Measurements from ENCODE around the gene GTF2F1.
"Not testable (repeated sequence)": the region's sequence is repeated elsewhere in the genome, so short reads cannot be mapped to it uniquely, and the experiment has no call there.

The GTF2F1 gene

GRCh38 chr19:6417713-6418561 lies 25.0 kb upstream of the GTF2F1 start:
- DNase-seq, result no peak

- DNase-seq, result no peak
These were observed 23.9 kb upstream of the GTF2F1 start for GRCh38 chr19:6416658-6417405.

GRCh38 chr19:6415591-6416190 lies 22.7 kb upstream of the GTF2F1 start:
- DNase-seq, result no peak

- DNase-seq, result no peak
These were observed 22.0 kb upstream of the GTF2F1 start for GRCh38 chr19:6414793-6415590.

GRCh38 chr19:6413721-6414643 lies 21.0 kb upstream of the GTF2F1 start:
- no peak for DNase-seq

- no peak for DNase-seq
These were observed 20.3 kb upstream of the GTF2F1 start for GRCh38 chr19:6413291-6413690.

GRCh38 chr19:6412447-6413091 lies 19.6 kb upstream of the GTF2F1 start:
- no peak for DNase-seq

GRCh38 chr19:6412061-6412446 lies 19.1 kb upstream of the GTF2F1 start:
- DNase-seq, result no peak

- DNase-seq, result no peak
These were observed 16.4 kb upstream of the GTF2F1 start for GRCh38 chr19:6409346-6409745.

GRCh38 chr19:6406401-6406800 lies 13.4 kb upstream of the GTF2F1 start:
- no peak for DNase-seq

GRCh38 chr19:6402837-6403608 lies 10.1 kb upstream of the GTF2F1 start:
- DNase-seq, result no peak

- no peak for DNase-seq
These were observed 9.1 kb upstream of the GTF2F1 start for GRCh38 chr19:6402058-6402457.

- not testable (repeated sequence) for DNase-seq
These were observed 7.3 kb upstream of the GTF2F1 start for GRCh38 chr19:6400062-6400944.

GRCh38 chr19:6396305-6396704 lies 3.3 kb upstream of the GTF2F1 start:
- DNase-seq, result no peak

- DNase-seq, result no peak
These were observed 1.9 kb upstream of the GTF2F1 start for GRCh38 chr19:6394831-6395230.

- DNase-seq, result no peak
These were observed 1.0 kb upstream of the GTF2F1 start for GRCh38 chr19:6393983-6394412.

GRCh38 chr19:6392221-6393073 lies 517 bp downstream of the GTF2F1 start:
- no peak for DNase-seq

GRCh38 chr19:6387372-6387771 lies 5.6 kb downstream of the GTF2F1 start:
- no peak for DNase-seq

All from NK-92 treated with Interleukin-12 subunit alpha and Interleukin-12 subunit beta, amount 100 ng/mL, for 24 hours (cell line).